HL-60 (cell line): ENCODE data around the gene MAP6.

Experiments used
- DNase-seq, 2 experiments: peaks; one replicate each; pipeline ENCODE4 v3.0.0-alpha.2; 2010 to 2020; ENCODE audit warnings: low read depth in 1 of 2, low spot score in 1 of 2
- H3K27ac ChIP-seq: fragments of 250-450 bp; sonication (Bioruptor Pico); replicated peaks from 2 replicates; pipeline ENCODE4 v1.5.1; 2020; ENCODE audit warnings: mild to moderate bottlenecking, moderate library complexity
- H3K27me3 ChIP-seq: fragments of 250-450 bp; sonication (Bioruptor Pico); 2 replicates; pipeline ENCODE4 v1.5.1; 2021; ENCODE audit warnings: mild to moderate bottlenecking, moderate library complexity; ENCODE audit not compliant: insufficient read depth, poor library complexity, severe bottlenecking
- H3K4me3 ChIP-seq: replicated peaks from 2 replicates; pipeline ENCODE4 v1.5.1; 2011; ENCODE audit warnings: mild to moderate bottlenecking, control low read depth, low read length; ENCODE audit not compliant: insufficient read depth
- CTCF ChIP-seq: IDR thresholded peaks from one replicate; pipeline ENCODE4 v1.5.1; 2011; ENCODE audit warnings: low read length, control low read depth, inconsistent platforms; ENCODE audit not compliant: insufficient read depth
- GABPA ChIP-seq: IDR thresholded peaks from 2 replicates; pipeline ENCODE4 v1.6.1; 2012; ENCODE audit warnings: low read depth
- POLR2AphosphoS5 ChIP-seq: IDR thresholded peaks from 2 replicates; pipeline ENCODE4 v1.6.1; 2012; ENCODE audit warnings: low read depth
- REST ChIP-seq: IDR thresholded peaks from 2 replicates; pipeline ENCODE4 v1.6.1; 2012; ENCODE audit warnings: low read depth; ENCODE audit not compliant: insufficient replicate concordance
- SPI1 ChIP-seq: IDR thresholded peaks from 2 replicates; pipeline ENCODE4 v1.6.1; 2012; ENCODE audit warnings: low read depth, mild to moderate bottlenecking, borderline replicate concordance

Gene MAP6

GRCh38 chr11:75547617-75548058 is 121.2 kb downstream of the MAP6 start:
- peak; percentile 30 for TF ChIP-seq CTCF
- no peak for TF ChIP-seq SPI1
- no peak for TF ChIP-seq REST
- TF ChIP-seq GABPA: no peak
- no peak for TF ChIP-seq POLR2AphosphoS5
- no peak for DNase-seq
- Histone ChIP-seq H3K27ac (no peak overlapping the region), H3K27me3 (no peaks in the 10 kb centered on the region), H3K4me3 (no peak overlapping the region)

DNA sequence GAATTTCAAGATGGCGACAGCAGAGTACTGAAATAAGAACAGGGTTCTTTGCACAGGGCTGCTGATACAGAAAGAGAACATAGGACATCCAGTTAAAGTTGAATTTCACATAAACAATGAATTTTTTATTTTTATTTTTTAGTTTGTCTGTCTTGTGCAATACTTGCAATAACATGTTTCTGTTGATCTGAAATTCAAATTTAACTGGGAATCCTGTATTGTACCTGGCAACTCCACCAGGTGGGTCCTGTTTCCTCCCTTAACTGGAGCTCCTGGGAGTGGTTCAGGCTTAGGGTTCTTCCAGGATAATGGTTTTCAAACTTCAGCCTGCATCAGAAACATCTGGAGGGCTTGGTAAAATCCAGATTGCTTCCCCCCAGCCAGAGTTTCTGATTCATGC is 121.7 kb downstream of the MAP6 start:
- H3K27ac ChIP-seq: no peak overlapping the region
- no peaks in the 10 kb centered on the region for H3K27me3 ChIP-seq
- no peak overlapping the region for H3K4me3 ChIP-seq
- no peak for DNase-seq
- TF ChIP-seq REST: no peak

DNA sequence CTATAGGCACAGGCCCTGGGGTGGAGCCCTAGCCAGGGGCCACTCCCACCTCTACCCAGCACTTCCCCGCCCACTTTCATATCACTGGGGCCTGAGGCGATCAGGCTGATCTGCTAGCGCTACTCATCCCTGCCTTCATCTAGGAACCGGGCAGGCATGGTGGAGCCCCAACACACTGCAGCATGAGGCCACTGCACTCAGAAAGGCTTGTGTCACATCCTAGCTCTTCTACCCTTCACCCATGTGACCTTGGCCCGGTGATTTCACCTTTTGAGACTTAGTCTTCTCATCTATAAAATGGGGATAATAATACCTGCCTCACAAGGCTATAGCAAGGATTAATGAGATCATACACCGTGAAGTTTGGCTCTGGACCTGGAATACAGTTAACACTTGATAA is 125.0 kb downstream of the MAP6 start:
- TF ChIP-seq REST (no peak), POLR2AphosphoS5 (no peak), GABPA (no peak), SPI1 (no peak), CTCF (no peak)
- no peak overlapping the region for H3K27ac ChIP-seq
- no peak overlapping the region for H3K4me3 ChIP-seq
- DNase-seq: no peak
- no peaks in the 10 kb centered on the region for H3K27me3 ChIP-seq

DNA sequence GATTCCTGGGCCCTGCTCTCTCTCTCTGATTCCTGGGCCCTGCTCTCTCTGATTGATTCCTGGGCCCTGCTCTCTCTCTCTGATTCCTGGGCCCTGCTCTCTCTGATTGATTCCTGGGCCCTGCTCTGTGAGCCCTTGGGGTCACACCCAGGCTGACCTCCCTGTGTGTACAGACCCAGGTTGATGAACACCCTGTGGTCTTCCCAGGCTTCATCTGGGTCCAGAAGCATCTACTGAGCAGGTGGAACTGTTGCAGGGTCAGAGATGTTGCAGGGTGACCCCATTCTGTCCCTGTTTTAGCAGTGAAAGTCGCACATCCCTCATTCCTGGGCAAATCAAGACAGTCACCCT is 126.8 kb downstream of the MAP6 start:
- no peak for TF ChIP-seq REST
- no peak for TF ChIP-seq SPI1
- TF ChIP-seq GABPA: no peak
- no peak for TF ChIP-seq CTCF
- no peak overlapping the region for H3K27ac ChIP-seq
- no peak overlapping the region for H3K4me3 ChIP-seq
- H3K27me3 ChIP-seq: no peaks in the 10 kb centered on the region
- no peak for DNase-seq
